ENCODE measurements around the gene AHCYL2.
"Not testable (repeated sequence)": the region's sequence is repeated elsewhere in the genome, so short reads cannot be mapped to it uniquely, and the experiment has no call there.

The AHCYL2 gene

DNA sequence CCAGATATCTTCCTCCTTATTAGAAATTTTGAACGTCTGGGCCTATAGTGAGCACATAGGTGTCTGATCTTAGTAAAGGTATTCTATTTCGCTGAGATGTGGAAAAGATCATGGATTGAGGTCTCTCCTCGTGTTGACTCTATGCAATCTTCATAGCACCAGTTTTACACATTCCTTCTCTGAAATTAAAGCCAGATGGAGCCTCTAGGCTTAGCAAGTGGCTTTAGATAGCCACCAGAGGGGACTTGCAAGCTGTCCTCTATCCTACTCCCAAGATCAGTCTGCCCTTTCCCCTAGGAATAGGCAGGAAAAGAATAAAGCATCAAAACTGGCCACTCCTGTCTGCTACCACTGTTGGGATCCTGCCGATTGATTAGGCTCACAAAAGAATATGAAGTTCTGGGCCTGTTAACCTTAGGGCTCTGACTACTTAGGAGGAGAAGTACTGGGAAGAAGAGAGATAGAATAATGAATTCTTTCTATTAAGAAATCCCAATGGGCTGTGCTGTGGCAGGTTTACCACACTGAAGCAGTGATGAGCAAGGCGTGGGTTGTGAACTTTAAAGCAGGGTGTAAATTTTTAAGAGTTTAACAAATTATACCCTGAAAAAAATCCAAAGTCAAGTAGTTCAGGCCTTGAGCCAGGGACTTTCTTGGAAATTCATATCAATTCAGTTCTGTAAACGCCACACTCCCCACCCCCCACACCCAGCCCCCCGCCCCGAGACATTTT is 207.2 kb downstream of the AHCYL2 start:
- no peak for DNase-seq

DNA sequence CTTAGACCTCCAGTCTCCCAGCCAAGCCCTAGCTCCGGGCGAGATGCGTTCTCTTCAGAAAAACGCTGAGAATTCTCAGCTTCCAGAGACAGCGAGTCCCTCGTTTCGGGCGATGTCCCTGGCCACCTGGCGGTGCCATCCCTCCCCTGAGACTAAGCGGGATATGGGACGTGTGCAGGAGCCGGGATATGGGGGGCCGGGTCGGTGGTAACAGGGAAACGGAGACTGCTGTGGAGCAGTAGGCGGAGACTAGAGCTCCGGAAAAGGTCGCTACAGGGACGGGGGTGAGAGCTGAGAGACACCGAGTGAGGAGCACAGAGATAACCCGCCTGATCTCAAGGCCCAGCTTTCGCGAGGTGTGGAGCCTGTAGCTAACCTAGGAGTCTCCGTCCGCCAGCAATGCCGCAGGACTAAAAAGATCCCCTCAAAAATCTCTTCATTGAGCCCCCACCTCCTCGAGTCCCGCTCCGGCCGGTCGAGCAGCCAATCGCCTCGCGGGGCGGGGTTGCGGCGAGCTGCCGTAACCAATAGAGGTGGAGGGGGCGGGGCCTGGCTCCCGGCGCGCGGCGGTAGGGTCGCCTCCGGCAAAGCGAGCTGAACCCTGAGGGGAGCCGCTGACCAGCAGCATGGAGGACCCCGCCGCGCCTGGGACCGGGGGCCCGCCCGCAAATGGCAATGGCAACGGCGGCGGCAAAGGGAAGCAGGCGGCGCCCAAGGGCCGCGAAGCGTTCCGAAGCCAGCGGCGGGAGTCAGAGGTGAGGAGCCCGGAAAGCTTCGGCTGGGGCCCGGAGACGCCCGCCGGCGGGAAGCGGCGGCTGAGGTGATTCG is 209.2 kb downstream of the AHCYL2 start, which contains the start of gene STRIP2:
Gene STRIP2, plus strand, starts transcription at position 586 of the 828 bp plus-strand sequence. Its CDS starts 41 bp downstream, at position 627.
- DNase-seq, result peak; percentile 83

DNA sequence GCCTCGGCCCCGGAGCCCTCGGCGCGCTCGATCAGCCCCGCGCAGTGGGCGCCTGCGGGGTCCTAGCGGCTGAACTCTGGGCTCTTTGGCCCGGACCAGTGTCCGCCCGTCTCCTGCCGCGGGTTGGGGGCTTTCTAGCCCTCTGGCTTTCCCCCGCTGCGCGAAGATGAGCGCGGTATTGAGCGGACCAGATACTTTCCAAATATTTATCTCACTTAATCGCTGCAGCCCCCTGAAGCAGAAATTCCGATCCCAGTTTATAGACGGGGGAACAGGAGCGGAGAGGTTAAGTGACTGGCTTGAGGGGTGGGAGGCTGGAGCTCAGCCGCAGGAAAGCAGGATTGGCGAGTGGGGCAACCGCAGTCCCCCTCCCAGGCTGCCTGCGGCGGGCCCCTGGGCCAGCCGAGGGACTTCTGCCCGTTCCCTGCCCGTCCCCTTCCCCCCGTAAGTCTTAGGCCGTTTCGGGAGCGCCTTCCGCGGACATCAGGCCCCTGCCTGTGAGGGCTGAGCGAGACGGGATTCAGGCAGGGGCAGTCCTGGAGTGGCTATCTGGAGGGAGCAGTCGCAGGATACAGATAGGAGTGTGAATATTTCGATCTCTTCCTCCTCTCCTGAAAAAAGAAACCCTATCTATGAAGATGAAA is 210.0 kb downstream of the AHCYL2 start:
- no peak for DNase-seq

DNA sequence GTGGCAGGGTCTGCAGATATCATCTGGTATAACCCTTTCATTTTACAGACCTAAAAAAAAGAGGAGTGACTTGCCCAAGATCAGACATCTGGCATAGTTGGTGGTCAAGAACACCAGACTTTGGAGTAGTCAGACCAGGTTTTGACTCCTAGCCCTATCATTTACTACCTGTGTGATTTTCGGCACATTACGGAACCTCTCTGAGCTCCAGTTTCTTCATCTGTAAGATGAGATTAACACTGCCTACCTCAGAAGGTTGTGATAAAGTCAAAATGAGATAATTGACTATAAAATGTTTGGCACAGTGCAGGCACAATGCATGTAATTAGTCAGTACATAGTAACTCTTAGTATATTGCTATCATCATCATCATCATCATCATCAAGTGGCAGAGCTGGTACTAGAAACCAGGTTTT is 210.6 kb downstream of the AHCYL2 start:
- DNase-seq, result no peak

DNA sequence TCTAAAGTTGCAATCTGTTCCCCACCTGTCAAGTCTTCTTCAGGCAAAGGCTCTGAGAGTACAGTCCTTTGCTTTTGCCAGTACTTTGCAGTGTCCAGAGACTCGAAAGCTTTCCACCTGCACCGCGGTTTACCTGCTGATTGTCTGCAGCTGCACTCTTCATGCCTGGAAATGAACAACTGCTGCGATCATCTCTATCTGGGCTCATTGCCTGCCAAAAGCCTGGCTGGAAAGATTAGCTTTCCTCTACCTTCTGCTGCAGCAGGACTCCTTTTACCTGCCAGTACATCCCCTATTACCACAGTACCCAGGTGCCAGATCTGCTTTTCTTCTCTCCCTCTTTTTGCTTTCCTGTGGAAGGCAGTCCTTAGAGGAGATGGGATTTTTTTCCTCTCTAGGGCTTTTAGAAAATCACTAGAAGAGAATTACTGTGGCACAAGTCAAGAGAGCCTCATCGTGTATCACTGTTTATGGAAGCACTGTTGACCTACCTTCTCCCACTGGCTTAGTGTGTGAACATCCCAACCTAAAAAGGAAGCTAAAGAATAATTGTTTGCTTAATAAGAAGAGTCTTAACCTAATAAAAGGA is 211.6 kb downstream of the AHCYL2 start:
- no peak for DNase-seq

DNA sequence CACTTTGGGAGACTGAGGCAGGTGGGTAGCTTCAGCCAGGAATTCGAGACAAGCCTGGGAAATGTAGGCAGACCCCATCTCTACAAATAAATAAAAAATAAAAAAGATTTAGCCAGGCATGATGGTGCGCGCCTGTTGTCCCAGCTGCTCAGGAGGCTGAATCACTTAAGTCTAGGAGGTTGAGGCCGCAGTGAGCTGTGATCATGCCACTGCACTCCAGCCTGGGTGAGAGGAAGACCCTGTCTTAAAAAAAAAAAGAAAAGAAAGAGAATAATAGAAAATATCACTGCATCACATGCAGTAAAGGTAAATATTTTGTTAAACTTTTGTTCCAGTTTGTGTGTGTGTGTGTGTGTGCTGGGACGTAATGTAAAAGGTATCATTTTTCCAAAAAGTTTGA is 212.4 kb downstream of the AHCYL2 start:
- no peak for DNase-seq

DNA sequence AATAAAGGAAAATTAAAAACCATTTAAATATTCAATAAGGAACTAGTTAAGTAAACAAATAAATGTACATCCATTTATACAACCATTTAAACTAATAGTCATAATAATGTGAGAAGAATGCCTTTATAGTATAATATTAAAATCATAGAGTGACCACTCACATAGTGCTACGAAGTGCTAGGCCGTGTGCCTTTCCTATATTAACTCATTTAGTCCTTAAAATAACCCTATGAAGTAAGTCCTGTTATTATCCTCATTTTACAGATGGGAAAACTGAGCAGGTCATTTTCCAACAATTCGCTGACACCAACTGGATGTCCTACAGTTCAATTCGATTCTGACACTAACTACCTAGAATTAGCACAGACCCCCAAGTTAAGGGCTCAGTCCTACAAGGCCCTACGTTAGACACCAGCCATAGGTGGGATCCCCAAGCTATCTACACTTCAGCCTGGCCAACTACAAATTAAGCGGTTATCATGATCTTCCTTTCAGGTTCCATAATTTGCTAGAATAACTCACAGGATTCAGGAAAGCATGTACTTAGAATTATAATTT is 213.5 kb downstream of the AHCYL2 start:
- no peak for DNase-seq

DNA sequence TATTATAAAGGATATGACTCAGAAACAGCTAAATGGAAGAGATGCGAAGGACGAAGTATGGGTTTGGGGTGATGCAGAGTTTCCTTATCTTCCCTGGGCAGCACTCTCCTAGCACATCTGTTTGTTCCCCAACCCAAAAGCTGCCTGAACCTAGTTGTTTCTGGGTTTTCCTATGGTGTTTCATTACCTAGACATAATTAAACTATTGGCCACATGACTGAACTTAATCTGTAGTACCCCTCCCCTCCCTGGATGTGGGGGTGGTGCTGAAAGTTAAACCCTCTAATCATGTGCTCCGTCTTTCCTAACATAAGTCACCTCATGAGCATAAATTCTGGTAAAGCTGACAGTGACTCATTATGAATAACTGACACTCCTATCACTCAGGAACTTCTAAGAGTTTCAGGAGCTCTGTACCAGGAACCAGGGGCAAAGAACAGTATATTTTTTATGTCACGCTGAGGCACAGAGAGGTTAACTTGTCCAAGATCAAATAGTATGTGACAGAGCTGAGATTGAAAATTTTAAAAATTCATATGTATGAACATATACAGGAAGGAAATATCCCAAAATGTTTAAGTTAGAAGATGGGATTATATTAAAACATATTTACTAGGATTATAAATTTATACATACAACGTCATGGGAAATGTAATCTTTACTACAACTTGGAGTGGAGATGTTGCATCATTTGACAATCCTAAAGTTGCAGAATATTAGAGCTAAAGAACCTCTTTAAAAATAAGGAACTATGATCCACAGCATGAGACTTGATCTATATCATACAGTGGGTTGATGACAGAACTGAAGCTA is 214.2 kb downstream of the AHCYL2 start:
- no peak for DNase-seq

DNA sequence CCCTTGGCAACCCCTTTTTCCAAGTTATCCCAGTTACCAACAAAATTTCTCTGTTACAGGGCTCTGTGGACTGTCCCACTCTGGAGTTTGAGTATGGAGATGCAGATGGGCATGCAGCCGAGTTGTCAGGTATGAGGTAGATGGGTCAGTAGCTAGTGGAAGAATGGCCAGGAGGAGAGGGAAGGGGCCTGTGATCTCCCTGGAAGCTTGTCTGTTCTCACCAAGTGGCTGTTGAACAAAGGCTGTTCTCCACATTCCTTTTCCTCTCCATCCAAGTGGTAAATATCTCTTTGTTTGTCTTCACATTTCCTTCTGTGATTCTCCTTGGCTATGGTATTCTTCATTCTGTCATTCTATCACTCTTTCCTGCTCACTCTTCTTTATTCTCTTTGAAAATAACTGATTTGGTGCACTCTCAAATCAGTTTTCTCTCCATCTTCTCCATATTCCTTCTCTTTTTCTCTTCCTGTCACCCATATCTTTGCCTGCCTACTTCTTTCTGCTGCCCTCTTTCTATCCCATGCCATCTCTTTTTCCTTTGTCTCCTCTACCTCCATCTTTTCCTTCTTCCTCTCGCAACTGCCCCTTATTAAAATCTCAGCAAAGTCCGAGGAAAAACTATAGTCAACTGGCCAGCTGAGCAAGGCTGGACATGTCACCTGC is 215.3 kb downstream of the AHCYL2 start:
- DNase-seq, result no peak

DNA sequence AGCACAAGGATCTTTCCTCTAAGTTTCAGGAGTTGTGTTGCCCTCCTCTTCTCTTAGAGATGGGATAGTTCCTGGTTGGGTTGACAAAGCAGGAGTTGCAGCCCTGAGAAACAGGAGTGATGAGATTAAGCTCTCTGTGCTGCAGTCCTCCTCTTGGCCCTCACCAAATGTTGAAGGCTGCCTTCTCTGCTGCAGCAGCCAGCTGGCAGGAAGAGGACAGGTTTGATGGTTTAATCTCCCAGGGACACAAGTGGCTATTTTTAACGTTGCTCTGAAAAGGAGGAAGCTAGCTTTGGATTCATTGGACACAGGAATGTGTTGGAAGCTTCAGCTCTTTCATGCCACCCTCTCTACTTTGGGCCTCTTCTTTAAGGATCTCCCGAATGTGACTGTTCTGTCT is 218.8 kb downstream of the AHCYL2 start:
- no peak for DNase-seq

DNA sequence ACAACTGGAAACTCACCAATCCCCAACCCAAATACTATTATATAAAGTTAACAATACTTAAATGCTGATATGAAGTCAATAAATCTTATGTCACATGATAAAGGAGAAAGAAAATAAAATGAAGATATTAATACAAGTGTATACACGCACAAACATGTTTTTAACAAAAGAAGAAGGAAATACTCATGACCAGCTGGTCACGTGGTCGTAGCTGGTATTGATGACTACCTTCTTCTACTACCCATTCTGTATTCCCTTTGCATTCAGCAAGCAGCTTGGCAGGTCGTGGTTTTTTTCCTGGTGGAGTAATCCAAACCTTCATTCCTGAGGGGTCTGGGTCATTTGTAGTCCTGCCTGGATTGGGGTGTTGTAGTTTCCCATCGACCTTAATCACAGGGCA is 219.9 kb downstream of the AHCYL2 start:
- not testable (repeated sequence) for DNase-seq

DNA sequence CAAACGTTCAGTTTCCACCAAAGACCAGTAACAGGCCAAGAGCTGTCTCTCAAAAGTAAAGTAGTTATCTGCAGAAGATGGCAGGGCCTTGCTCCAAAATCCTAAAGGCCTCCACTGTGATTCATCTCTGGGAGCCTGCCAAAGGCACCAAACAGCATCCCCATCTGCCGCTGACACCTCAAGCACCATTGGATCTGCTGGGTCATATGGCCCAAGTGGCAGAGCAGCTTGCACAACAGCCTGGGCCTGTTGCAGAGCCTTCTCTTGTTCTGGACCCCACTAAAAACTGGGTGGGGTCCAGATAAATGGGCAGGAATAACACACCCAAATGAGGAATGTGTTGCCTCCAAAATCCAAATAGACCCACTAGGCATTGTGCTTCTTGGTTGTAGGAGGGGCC is 222.1 kb downstream of the AHCYL2 start:
- DNase-seq, result not testable (repeated sequence)

DNA sequence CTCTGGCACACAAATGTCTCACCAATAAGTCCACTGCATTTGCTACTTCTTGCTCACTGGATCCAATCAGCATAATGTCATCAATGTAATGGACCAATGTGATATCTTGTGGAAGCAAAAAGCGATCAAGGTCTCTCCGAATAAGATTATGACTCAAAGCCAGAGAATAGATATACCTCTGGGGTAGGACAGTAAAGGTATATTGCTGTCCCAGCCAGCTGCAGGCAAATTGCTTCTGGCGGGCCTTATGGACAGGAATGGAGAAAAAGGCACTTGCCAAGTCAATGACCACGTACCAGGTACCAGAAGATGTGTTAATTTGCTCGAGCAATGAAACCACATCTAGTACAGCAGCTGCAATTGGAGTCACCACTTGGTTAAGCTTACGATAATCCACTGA is 222.6 kb downstream of the AHCYL2 start:
- DNase-seq, result not testable (repeated sequence)

DNA sequence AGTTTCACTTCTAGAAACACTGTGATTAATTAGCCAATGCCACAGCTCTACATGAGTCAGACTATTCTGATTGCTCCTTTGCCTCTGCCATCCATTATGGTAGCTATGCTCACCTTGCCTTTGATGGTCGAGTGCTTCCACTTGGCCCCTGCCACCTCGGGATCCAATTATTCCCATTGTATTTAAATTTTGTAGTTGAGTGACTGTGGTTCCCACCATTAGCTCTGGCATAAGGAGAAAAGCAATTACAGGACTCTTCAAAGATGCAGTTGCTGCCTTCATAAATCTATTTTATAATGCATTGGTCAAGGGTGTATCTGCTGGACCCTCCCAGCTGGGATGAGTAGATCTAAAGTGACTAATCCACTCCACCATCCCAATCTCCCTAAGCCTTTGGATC is 223.8 kb downstream of the AHCYL2 start:
- not testable (repeated sequence) for DNase-seq

DNA sequence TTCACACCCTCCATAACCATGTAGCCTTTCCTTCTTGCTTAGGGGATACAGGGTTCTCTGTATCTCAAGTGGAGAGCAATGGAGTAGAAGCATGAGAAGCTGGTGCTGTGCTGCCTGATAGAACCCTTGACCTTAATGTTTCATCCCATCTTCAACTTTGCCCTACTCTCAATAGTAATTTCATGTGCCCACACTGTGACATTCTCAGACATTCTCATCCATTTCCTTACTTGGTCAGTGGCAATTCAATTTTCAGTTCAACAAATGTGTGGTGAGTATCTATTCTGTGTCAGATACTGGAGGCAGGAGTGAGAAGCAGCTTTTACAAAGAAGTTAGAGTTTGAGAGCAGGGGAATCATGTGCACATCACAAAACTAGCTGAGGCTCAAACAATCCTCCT is 225.5 kb downstream of the AHCYL2 start:
- DNase-seq, result no peak

DNA sequence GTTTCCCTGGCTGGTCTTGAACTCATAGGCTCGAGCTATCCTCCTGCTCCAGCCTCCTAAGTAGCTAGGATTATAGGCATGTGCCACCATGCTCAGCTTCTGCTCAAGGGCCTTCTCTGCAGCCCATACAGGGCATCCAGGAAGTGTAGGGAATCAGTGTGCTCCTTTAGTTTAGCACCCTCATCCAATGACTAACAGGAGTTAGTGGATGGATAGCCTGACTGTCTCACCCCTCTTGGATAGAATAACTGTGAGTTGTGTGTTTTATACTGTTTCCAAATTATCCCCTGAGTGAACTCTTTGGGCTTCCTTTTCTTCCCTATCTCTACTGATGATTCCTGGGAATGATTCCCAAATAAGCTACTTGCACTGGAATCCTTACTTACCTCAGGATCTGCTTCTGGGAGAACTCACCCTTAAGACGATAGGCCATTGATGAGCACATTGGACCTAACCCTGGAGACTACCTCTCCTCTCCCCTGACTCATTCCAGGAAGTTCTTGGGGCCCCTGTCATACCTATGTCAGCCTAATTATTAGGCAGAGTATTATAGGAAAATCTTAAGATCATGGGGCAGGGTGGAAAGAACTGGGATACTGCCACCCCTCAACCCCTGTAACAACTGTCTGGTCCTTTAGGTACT is 227.9 kb downstream of the AHCYL2 start:
- no peak for DNase-seq

DNA sequence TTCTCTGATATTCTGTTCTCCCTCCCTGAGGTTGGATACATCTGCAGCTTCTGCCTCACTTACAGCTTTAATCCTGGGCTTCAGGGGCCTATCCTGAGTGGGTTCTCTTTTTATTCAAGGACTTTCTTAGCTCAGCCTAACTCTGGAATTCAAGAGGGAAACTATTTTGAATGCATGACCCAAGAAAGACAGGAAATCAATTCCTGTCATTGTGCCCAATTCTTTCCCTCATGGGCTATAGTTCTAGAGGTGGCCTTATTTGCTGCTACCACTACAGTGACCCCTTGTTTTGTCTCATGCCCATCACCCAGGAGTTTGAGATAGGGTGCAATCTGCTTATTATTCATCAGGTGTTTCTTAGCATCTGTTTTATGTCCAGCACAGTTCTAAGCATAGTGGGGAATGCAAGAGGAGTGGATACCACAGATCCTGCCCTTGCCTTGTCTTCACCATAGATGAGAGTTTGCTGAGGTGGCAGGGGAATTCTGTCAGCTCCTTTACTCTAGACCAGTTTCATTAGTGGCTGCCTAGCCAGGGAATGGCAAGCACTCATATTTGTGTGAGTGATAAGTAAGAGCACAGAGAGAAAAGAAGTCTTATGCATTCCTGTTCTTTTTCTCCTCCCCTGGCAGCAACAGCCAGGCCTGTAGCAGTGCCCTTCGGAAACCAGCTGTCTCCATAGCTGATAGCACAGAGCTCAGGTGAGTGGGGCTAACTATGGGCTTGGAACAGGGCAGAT is 228.8 kb downstream of the AHCYL2 start:
- no peak for DNase-seq

DNA sequence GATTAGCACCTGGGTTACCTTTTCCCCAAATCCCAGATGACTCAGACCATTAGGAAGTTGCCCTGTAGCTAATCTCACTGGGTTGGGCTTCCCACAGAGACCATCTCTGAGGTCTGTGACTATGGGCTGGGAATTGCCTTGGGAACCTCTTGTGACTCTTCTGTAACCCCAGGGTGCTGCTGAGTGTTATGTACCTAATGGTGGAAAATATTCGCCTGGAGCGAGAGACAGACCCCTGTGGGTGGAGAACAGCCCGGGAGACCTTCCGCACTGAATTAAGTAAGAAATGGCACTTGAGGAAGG is 229.4 kb downstream of the AHCYL2 start:
- no peak for DNase-seq

DNA sequence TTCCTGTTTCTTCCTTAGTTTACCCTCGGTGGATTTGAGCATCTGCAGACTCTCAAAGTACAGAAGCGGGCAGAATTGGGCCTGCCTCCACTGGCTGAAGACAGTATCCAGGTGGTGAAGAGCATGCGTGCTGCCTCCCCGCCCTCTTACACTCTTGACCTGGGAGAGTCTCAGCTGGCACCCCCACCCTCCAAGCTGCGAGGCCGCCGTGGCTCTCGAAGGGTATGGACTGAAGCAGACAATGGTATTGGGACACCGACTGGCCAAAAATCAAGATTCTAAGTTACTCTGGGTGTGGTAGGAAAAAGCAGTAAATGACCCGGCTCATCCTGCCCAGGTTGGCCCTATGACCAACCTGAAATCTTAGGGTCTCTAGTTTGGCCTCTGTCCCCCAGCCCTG is 231.6 kb downstream of the AHCYL2 start:
- no peak for DNase-seq

DNA sequence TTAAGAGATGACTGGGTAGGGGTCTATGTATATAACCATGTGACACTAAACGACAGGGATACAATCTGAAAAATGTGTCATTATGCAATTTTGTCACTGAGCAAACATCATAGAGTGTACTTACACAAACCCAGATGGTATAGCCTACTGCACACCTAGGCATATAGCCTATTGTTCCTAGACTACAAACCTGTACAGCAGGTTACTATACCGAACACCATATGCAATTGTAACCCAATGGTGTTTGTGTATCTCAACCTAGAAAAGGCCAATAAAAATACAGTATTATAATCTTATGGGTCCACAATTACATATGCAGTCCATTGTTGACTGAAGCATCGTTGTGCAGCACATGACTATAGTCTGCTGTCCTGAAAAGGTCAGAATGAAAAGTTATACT is 232.3 kb downstream of the AHCYL2 start:
- DNase-seq, result no peak

Measured in CD4-positive, alpha-beta T cell treated with Interferon gamma for 1 hour (primary cell).